ENCODE results near the gene TAPT1. TPM values are rescaled to one million over a fixed set of nuclear protein-coding genes. Genes with fewer than 3 reads are reported as not detected.

TAPT1 gene
- total RNA-seq, 1 donor from 2014 or later, result 7.0 TPM

DNA sequence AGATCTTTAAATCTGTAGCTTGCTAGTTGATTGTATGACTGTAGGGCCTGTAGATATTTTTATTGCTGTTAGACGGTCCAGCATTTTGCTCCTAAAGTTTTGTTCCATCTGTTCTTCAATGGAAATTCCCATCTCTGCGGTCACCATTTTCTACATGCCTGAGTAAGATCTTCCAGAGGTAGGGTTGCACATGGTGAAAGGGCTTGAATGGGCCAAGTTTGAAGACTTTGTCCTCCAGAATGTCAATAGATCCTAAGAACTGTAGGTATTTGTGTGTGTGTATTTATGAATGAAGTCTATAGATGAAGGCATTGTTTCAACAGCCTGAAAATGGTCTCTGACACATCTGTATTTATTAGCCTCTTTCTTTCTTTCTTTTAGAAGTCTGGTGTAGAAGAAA lies 22.3 kb upstream of the TAPT1 start:
- no peak overlapping the region for H3K4me3 ChIP-seq (ENCODE audit: low read depth, low read length)
- TF ChIP-seq, protein P1, sequence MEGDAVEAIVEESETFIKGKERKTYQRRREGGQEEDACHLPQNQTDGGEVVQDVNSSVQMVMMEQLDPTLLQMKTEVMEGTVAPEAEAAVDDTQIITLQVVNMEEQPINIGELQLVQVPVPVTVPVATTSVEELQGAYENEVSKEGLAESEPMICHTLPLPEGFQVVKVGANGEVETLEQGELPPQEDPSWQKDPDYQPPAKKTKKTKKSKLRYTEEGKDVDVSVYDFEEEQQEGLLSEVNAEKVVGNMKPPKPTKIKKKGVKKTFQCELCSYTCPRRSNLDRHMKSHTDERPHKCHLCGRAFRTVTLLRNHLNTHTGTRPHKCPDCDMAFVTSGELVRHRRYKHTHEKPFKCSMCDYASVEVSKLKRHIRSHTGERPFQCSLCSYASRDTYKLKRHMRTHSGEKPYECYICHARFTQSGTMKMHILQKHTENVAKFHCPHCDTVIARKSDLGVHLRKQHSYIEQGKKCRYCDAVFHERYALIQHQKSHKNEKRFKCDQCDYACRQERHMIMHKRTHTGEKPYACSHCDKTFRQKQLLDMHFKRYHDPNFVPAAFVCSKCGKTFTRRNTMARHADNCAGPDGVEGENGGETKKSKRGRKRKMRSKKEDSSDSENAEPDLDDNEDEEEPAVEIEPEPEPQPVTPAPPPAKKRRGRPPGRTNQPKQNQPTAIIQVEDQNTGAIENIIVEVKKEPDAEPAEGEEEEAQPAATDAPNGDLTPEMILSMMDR (conservative IDR thresholded peaks at IDR 0.05; ENCODE audit: low read depth, low read length), result no peak
- DNase-seq (ENCODE audit: low read depth), result no peak

GRCh38 chr4:16245241-16245640 lies 19.0 kb upstream of the TAPT1 start:
- H3K4me3 ChIP-seq (ENCODE audit: low read depth, low read length), result no peak overlapping the region
- no peak for DNase-seq (ENCODE audit: low read depth)
- TF ChIP-seq, protein P1 (conservative IDR thresholded peaks at IDR 0.05; ENCODE audit: low read depth, low read length), result no peak

GRCh38 chr4:16243285-16243684 lies 17.0 kb upstream of the TAPT1 start:
- H3K4me3 ChIP-seq (ENCODE audit: low read depth, low read length), result no peak overlapping the region
- DNase-seq (ENCODE audit: low read depth), result no peak
- TF ChIP-seq, protein P1 (conservative IDR thresholded peaks at IDR 0.05; ENCODE audit: low read depth, low read length), result no peak

GRCh38 chr4:16240300-16240699 lies 14.0 kb upstream of the TAPT1 start:
- TF ChIP-seq, protein P1 (conservative IDR thresholded peaks at IDR 0.05; ENCODE audit: low read depth, low read length), result no peak
- H3K4me3 ChIP-seq (ENCODE audit: low read depth, low read length), result no peak overlapping the region
- DNase-seq (ENCODE audit: low read depth), result no peak

DNA sequence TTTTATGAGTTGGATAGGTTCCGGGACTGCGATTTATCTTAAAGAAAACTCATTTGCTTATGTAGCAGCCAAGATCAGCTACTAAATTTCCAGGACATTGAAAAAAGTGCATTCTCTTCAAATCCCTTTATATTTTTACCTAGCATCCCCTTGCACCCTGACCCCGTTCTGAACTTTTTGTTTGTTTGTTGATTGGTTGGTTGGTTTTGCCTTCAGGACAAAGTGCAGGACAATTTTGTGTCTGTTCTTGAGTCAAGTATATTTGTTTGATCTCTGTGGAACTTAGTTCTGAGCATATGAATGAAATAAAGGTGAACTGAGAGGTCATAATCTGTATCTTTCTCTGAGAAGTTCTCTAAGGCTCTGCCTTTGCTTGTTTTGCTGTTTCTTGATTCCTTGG lies 12.8 kb upstream of the TAPT1 start:
- no peak for DNase-seq (ENCODE audit: low read depth)
- no peak overlapping the region for H3K4me3 ChIP-seq (ENCODE audit: low read depth, low read length)
- TF ChIP-seq, protein P1 (conservative IDR thresholded peaks at IDR 0.05; ENCODE audit: low read depth, low read length), result no peak

- H3K4me3 ChIP-seq (ENCODE audit: low read depth, low read length), result no peak overlapping the region
- TF ChIP-seq, protein P1 (conservative IDR thresholded peaks at IDR 0.05; ENCODE audit: low read depth, low read length), result no peak
These were observed 12.1 kb upstream of the TAPT1 start for GRCh38 chr4:16238327-16238726.

GRCh38 chr4:16237715-16238114 lies 11.4 kb upstream of the TAPT1 start:
- no peak overlapping the region for H3K4me3 ChIP-seq (ENCODE audit: low read depth, low read length)
- no peak for DNase-seq (ENCODE audit: low read depth)
- TF ChIP-seq, protein P1 (conservative IDR thresholded peaks at IDR 0.05; ENCODE audit: low read depth, low read length), result no peak

More at GRCh38 chr4:16238327-16238726, 12.1 kb upstream of the TAPT1 start:
- no peak for DNase-seq (ENCODE audit: low read depth)

Measured in epithelial cell of proximal tubule (primary cell).